Mesenchymal stem cell (in vitro differentiated cells and primary cell): Measurements from ENCODE around the gene LSM7.

Experiments used
- DNase-seq: peaks from one replicate; pipeline ENCODE4 v3.0.0-alpha.2; 2013
- H2AFZ ChIP-seq: one replicate; pipeline ENCODE4 v1.6.1; 2013; ENCODE audit warnings: low read depth, mild to moderate bottlenecking, control low read depth, inconsistent platforms, low read length, moderate library complexity
- H2AK5ac ChIP-seq: 2 replicates; pipeline ENCODE4 v1.6.1; 2013; ENCODE audit warnings: low read length, moderate library complexity, mild to moderate bottlenecking, inconsistent platforms; ENCODE audit not compliant: severe bottlenecking
- H2BK120ac ChIP-seq: one replicate; pipeline ENCODE4 v1.6.1; 2013; ENCODE audit warnings: low read depth, mild to moderate bottlenecking, inconsistent platforms, low read length, moderate library complexity
- H2BK12ac ChIP-seq, 2 experiments: one replicate each; pipeline ENCODE4 v1.6.1; 2013; ENCODE audit warnings: inconsistent platforms in 2 of 2, low read length in 2 of 2, mild to moderate bottlenecking in 2 of 2, moderate library complexity in 2 of 2, control low read depth in 1 of 2
- H2BK15ac ChIP-seq: one replicate; pipeline ENCODE4 v1.6.1; 2013; ENCODE audit warnings: mild to moderate bottlenecking, low read depth, inconsistent platforms; ENCODE audit not compliant: poor library complexity, severe bottlenecking
- H2BK5ac ChIP-seq: 2 replicates; pipeline ENCODE4 v1.6.1; 2013; ENCODE audit warnings: low read depth, mild to moderate bottlenecking, low read length, control low read depth, inconsistent platforms; ENCODE audit not compliant: poor library complexity, severe bottlenecking
- H3K14ac ChIP-seq, 2 experiments: one replicate each; pipeline ENCODE4 v1.6.1; 2013; ENCODE audit warnings: inconsistent platforms in 2 of 2, low read length in 2 of 2, control low read depth in 1 of 2, mild to moderate bottlenecking in 1 of 2, moderate library complexity in 1 of 2
- H3K18ac ChIP-seq, 2 experiments: one replicate each; pipeline ENCODE4 v1.6.1; 2013; ENCODE audit warnings: inconsistent platforms in 2 of 2, low read length in 2 of 2, control low read depth in 1 of 2, low read depth in 1 of 2, mild to moderate bottlenecking in 1 of 2
- H3K23ac ChIP-seq, 2 experiments: one replicate each; pipeline ENCODE4 v1.6.1; 2013; ENCODE audit warnings: inconsistent platforms in 2 of 2, low read length in 2 of 2, mild to moderate bottlenecking in 2 of 2, moderate library complexity in 2 of 2, control low read depth in 1 of 2
- H3K27ac ChIP-seq: 2 replicates; pipeline ENCODE4 v1.5.1; 2013; ENCODE audit warnings: mild to moderate bottlenecking, moderate library complexity, low read length, control low read depth, inconsistent platforms; ENCODE audit not compliant: poor library complexity, severe bottlenecking
- H3K27me3 ChIP-seq, 2 experiments: 2 replicates each; pipeline versions ENCODE4 v1.6.1 to v1.7.0; 2013; ENCODE audit warnings: low read length in 2 of 2, mild to moderate bottlenecking in 2 of 2, moderate library complexity in 2 of 2, control low read depth in 1 of 2, inconsistent platforms in 1 of 2; ENCODE audit not compliant: control insufficient read depth in 1 of 2, insufficient read depth in 1 of 2
- H3K36me3 ChIP-seq, 2 experiments: 2 replicates each; pipeline versions ENCODE4 v1.6.1 to v1.7.0; 2013; ENCODE audit warnings: low read length in 2 of 2, control low read depth in 1 of 2, inconsistent platforms in 1 of 2, low read depth in 1 of 2, mild to moderate bottlenecking in 1 of 2; ENCODE audit not compliant: insufficient read depth in 2 of 2, control insufficient read depth in 1 of 2
- H3K4ac ChIP-seq, 2 experiments: one replicate each; pipeline ENCODE4 v1.6.1; 2013; ENCODE audit warnings: inconsistent platforms in 2 of 2, low read length in 2 of 2, mild to moderate bottlenecking in 2 of 2, moderate library complexity in 2 of 2, control low read depth in 1 of 2, low read depth in 1 of 2
- H3K4me1 ChIP-seq: 2 replicates; pipeline ENCODE4 v1.6.1; 2013; ENCODE audit warnings: low read depth, low read length, control low read depth; ENCODE audit not compliant: control insufficient read depth, insufficient read depth
- H3K4me2 ChIP-seq: 2 replicates; pipeline ENCODE4 v1.6.1; 2013; ENCODE audit warnings: low read length, mild to moderate bottlenecking, inconsistent platforms; ENCODE audit not compliant: poor library complexity, severe bottlenecking
- H3K4me3 ChIP-seq, 2 experiments: 2 replicates each; pipeline versions ENCODE4 v1.5.1 to v1.7.0; 2013; ENCODE audit warnings: low read length in 2 of 2, mild to moderate bottlenecking in 2 of 2, control low read depth in 1 of 2, low read depth in 1 of 2; ENCODE audit not compliant: insufficient read depth in 1 of 2
- H3K79me1 ChIP-seq: replicated peaks from 2 replicates; pipeline ENCODE4 v1.6.1; 2013; ENCODE audit warnings: mild to moderate bottlenecking, control low read depth, low read length, inconsistent platforms; ENCODE audit not compliant: poor library complexity, severe bottlenecking
- H3K9ac ChIP-seq: 2 replicates; pipeline ENCODE4 v1.7.0; 2013; ENCODE audit warnings: mild to moderate bottlenecking, low read length, moderate library complexity
- H3K9me3 ChIP-seq: 2 replicates; pipeline ENCODE4 v1.7.0; 2013; ENCODE audit warnings: mild to moderate bottlenecking, low read length; ENCODE audit not compliant: control insufficient read depth
- H4K8ac ChIP-seq: one replicate; pipeline ENCODE4 v1.6.1; 2013; ENCODE audit warnings: inconsistent platforms, mild to moderate bottlenecking, low read length, moderate library complexity
- H4K91ac ChIP-seq: one replicate; pipeline ENCODE4 v1.6.1; 2013; ENCODE audit warnings: mild to moderate bottlenecking, low read length, inconsistent platforms
- WGBS: methylation state at CpG from one replicate; pipeline ENCODE4 v1.1.7; 2013; ENCODE audit warnings: mixed read lengths; 5-methylcytosine and 5-hydroxymethylcytosine counted together

The LSM7 gene

GRCh38 chr19:2354670-2355069 is 26.3 kb upstream of the LSM7 start:
- H2AK5ac ChIP-seq: no peak overlapping the region
- no peak overlapping the region for H2BK15ac ChIP-seq
- H2BK12ac ChIP-seq: no peak overlapping the region
- no peak overlapping the region for H3K4ac ChIP-seq
- H3K36me3 ChIP-seq: peaks cover 25 to 53% of the 10 kb centered on the region in 2 experiments
- DNase-seq: no peak
- H3K4me1 ChIP-seq: peaks cover 3% of the 10 kb centered on the region
- no peak overlapping the region for H4K91ac ChIP-seq
- no peaks in the 10 kb centered on the region for H3K9me3 ChIP-seq
- peaks cover 10 to 16% of the 10 kb centered on the region in 2 experiments for H3K27me3 ChIP-seq
- no peak overlapping the region for H2AFZ ChIP-seq
- no peaks in the 10 kb centered on the region for H3K79me1 ChIP-seq
- no peak overlapping the region for H3K27ac ChIP-seq
- no peak overlapping the region for H3K4me3 ChIP-seq
- no peak overlapping the region for H2BK120ac ChIP-seq
- no peak overlapping the region for H3K14ac ChIP-seq
- H4K8ac ChIP-seq: no peak overlapping the region
- no peak overlapping the region for H3K18ac ChIP-seq
- 93% methylated on average over 16 of the region's 17 CpGs for WGBS
- H3K9ac ChIP-seq: no peak overlapping the region
- H3K23ac ChIP-seq: no peak overlapping the region
- no peak overlapping the region for H3K4me2 ChIP-seq
- H2BK5ac ChIP-seq: no peak overlapping the region

- WGBS: 95% methylated on average over 34 of the region's 34 CpGs
- H2BK120ac ChIP-seq: no peak overlapping the region
- no peak overlapping the region for H3K9ac ChIP-seq
These were observed 25.7 kb upstream of the LSM7 start for GRCh38 chr19:2353887-2354592.

GRCh38 chr19:2353159-2353886 is 24.9 kb upstream of the LSM7 start:
- Histone ChIP-seq H4K91ac (no peak overlapping the region), H3K27ac (no peak overlapping the region), H3K4me3 (no peak overlapping the region), H3K9me3 (no peaks in the 10 kb centered on the region), H2BK15ac (no peak overlapping the region), H3K23ac (no peak overlapping the region), H2BK120ac (no peak overlapping the region), H3K79me1 (no peaks in the 10 kb centered on the region), H3K4me1 (peaks cover 3% of the 10 kb centered on the region), H3K36me3 (peaks cover 36 to 60% of the 10 kb centered on the region in 2 experiments), H2AK5ac (no peak overlapping the region), H3K4me2 (no peak overlapping the region), H2BK5ac (no peak overlapping the region), H2BK12ac (no peak overlapping the region), H3K4ac (no peak overlapping the region), H3K27me3 (peaks cover 0 to 3% of the 10 kb centered on the region in 2 experiments), H3K14ac (no peak overlapping the region), H3K18ac (no peak overlapping the region), H2AFZ (no peak overlapping the region), H4K8ac (no peak overlapping the region), H3K9ac (no peak overlapping the region)
- WGBS: 95% methylated on average over 45 of the region's 45 CpGs
- DNase-seq: no peak

More at GRCh38 chr19:2353887-2354592, 25.7 kb upstream of the LSM7 start:
- Histone ChIP-seq H2BK5ac (no peak overlapping the region), H3K4ac (no peak overlapping the region), H2AK5ac (no peak overlapping the region), H3K4me3 (no peak overlapping the region), H3K36me3 (peaks cover 29 to 54% of the 10 kb centered on the region in 2 experiments), H2AFZ (no peak overlapping the region), H3K4me1 (peaks cover 3% of the 10 kb centered on the region), H3K27me3 (peaks cover 7 to 10% of the 10 kb centered on the region in 2 experiments), H2BK12ac (no peak overlapping the region), H4K91ac (no peak overlapping the region), H3K27ac (no peak overlapping the region), H3K4me2 (no peak overlapping the region), H3K14ac (no peak overlapping the region), H3K23ac (no peak overlapping the region), H3K9me3 (no peaks in the 10 kb centered on the region), H3K18ac (no peak overlapping the region), H4K8ac (no peak overlapping the region), H3K79me1 (no peaks in the 10 kb centered on the region), H2BK15ac (no peak overlapping the region)
- DNase-seq: no peak

GRCh38 chr19:2352121-2352520 is 23.7 kb upstream of the LSM7 start:
- no peaks in the 10 kb centered on the region for H3K79me1 ChIP-seq
- no peak overlapping the region for H3K4ac ChIP-seq
- WGBS: 94% methylated on average over 24 of the region's 24 CpGs
- peak overlapping the region; percentile 20 for H2BK15ac ChIP-seq
- no peak overlapping the region for H2AFZ ChIP-seq
- H3K27me3 ChIP-seq: no peaks in the 10 kb centered on the region
- H3K14ac ChIP-seq: no peak overlapping the region
- no peak overlapping the region for H3K27ac ChIP-seq
- no peak overlapping the region for H4K8ac ChIP-seq
- no peak for DNase-seq
- H2BK12ac ChIP-seq: no peak overlapping the region
- peaks cover 37 to 61% of the 10 kb centered on the region in 2 experiments for H3K36me3 ChIP-seq
- no peak overlapping the region for H2BK120ac ChIP-seq
- no peak overlapping the region for H2AK5ac ChIP-seq
- H3K9ac ChIP-seq: no peak overlapping the region
- H3K23ac ChIP-seq: no peak overlapping the region
- H3K4me1 ChIP-seq: peaks cover 3% of the 10 kb centered on the region
- no peaks in the 10 kb centered on the region for H3K9me3 ChIP-seq
- H3K4me2 ChIP-seq: no peak overlapping the region
- no peak overlapping the region for H3K18ac ChIP-seq
- peak overlapping the region in 1 of 2 experiments; percentile 10 for H3K4me3 ChIP-seq
- H4K91ac ChIP-seq: peak overlapping the region; percentile 22
- no peak overlapping the region for H2BK5ac ChIP-seq
